HK-2 (cell line): ENCODE measurements around the gene S1PR3.
A peak's percentile ranks its signal among the peaks of the same experiment; 100 is the strongest.

ENCODE experiments used
- DNase-seq: peaks from one replicate; pipeline ENCODE4 v3.0.0-alpha.2; 2018; ENCODE audit not compliant: unreplicated experiment

Gene S1PR3

DNA sequence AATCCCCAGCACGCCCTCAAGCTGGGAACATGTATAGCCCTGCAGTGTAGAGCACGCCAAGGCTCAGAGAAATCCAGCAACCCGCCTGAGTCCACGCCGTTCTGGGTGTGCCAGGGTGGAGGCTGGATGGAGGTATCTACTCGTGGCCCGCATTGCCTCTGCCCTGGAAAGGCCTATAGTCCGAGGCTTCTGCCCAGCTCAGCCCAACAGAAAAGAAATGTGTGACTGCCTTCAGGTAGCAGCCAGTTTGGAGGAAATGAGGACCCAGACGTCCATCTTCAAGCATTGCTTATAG is 18.2 kb downstream of the S1PR3 start:
- no peak for DNase-seq

DNA sequence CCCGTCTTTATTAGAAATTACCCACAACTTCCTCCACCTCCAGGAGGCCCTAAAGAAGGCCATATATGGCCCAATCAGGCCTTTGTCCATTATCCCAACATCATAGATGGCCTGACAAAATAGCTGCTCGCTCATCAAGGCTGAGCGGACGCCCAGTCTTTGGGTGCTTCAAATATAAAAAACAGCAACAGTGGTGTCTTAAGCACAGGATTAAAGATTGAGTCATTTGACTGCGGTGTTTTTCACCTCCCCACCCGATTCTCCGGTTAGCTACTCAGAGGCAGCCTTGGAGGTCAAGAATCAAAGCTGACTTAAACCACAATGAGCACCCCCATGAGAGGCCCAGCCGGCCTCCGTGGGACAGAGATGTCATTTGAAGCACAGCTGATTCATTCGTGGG is 18.8 kb downstream of the S1PR3 start:
- no peak for DNase-seq

DNA sequence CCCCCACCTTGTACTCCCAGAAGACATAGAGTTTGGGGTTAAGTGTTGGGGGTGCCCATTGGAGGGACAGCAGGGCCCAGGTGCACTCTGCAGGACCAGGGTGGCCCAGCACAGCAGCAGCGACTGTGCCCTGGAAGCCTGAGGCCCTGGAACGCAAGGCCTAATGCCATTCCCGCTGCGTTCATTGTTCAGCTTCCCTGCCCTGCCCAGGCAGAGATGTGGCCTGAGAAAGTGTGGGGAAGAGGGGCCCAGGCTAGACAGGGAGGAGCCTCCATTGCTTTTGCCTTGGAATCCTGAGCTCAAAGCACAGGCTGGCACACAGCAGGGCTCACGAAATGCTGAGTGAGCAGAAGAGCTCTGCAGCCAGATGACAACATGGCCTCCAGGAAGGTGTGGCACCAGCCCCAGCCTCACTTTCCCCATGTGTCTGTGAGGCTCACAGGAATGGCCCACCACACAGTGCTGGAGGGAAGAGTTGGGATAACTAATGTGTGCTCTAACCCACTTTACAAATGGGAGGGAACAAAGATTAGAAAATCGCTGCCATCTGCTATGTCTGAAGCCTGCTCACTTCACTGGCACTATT is 19.4 kb downstream of the S1PR3 start:
- DNase-seq: no peak

GRCh38 chr9:89011683-89012082 is 20.4 kb downstream of the S1PR3 start:
- no peak for DNase-seq

- no peak for DNase-seq
Observed at GRCh38 chr9:89012294-89013042, 21.2 kb downstream of the S1PR3 start.

DNA sequence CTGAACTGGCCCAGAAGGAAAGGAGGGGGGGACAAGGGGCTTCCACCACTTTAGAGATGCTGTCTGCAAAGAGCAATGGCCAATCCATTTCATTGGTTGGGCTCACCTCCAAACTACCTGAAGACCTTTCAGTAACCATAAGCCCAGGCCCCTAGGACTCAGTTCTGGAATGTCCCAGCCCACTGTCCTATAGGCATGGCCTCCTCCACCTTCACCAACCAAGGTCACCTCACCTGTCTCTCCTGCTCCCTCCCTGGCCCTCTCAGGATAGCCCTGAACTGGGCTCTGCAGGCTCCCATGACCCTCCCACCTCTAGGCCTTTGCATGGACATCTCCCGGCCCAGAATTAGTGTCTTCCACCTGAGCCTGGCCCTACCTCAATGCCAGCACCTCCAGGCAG is 22.4 kb downstream of the S1PR3 start:
- no peak for DNase-seq

GRCh38 chr9:89014153-89014552 is 22.9 kb downstream of the S1PR3 start:
- no peak for DNase-seq

DNA sequence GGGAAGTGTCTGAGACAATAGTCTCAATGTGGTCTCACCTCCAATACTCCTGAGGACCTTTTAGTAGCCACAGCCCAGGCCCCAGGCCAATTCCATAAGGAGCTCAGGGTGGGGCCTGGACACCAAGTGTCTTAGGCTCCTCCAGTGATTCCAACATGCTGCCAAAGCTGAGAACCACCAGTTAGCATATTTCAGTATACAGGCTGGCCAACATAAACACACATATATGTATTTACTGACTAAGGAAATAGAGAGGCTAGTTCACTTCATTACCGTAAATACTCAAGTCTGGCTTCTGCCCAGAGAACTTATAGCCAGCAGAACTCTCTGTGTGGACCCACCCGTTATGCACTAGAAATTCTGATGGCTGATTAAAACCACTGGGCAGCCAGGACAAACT is 24.1 kb downstream of the S1PR3 start:
- DNase-seq: no peak

- DNase-seq: no peak
Observed at GRCh38 chr9:89020754-89021153, 29.5 kb downstream of the S1PR3 start.

DNA sequence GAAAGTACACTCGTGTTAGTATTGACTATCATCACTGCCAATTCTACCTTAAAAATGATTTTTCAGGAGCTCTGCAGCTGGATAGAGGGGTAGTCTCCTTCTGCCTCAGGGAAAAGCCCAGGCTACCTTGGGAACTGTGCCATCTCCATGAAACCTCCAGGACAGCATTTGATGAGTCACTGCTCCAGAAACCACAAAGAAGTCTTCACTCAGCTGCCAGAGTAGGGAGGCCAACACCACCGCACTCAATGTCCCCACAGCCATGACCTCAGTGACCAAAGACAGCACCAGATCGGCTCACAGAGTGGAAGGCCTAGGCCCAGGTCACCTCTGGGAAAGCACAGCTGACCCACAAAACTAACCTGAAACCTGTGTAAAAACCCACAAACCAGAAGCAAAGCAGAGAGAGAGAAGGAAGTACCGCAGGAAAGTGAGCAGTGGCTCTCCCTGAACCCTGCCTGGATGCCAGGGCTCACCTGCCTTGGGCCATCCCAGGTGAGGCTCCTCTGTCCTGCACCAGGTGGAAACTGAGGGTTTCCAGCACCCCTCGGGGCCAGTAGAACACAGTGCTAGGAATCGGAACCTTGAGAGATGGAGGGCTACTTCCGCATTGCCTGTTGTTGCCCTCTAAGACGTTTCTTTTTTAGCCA is 30.0 kb downstream of the S1PR3 start:
- DNase-seq: peak; percentile 64

GRCh38 chr9:89022001-89022759 is 30.9 kb downstream of the S1PR3 start:
- DNase-seq: no peak

- no peak for DNase-seq
Observed at GRCh38 chr9:89022902-89023301, 31.6 kb downstream of the S1PR3 start.

GRCh38 chr9:89023740-89024139 is 32.5 kb downstream of the S1PR3 start:
- no peak for DNase-seq

DNA sequence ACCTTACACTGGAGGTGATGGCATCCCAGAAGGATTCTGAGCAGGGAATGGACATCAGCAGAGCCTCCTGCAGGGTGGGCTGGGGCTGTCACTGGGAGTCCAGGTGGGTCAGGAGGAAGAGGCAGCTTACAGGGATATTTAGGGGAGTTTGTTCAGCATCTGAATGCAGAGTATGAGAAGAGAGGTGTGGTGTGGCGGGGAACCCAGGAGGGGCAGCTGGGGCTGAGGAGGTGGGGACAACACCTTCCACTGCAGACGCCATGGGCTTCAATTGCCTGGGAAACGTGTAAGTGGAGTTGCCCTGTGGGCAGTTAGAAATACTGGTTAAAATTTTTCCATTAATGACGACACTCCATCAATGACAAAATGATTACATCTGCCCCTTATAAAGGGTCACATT is 33.5 kb downstream of the S1PR3 start:
- DNase-seq: no peak

DNA sequence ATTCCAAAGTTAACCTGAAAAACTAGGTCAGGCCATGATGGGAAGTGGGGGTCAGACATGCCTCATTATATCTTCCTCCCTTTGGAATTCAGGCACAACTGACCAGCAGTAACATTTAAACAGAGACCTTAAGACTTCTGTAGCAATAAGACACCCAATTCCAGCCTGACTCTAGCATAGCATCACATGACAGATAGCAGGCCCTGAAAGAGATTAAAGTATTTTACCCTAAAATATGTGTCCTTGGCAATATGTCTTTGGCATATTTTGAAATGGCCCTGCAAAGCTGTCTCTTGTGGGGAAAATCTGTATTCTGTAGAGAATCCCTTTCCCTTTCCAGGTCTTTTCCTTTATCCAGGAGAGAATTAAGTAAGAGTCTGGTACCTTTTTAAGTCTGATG is 34.3 kb downstream of the S1PR3 start:
- no peak for DNase-seq

GRCh38 chr9:89026876-89027275 is 35.6 kb downstream of the S1PR3 start:
- no peak for DNase-seq

DNA sequence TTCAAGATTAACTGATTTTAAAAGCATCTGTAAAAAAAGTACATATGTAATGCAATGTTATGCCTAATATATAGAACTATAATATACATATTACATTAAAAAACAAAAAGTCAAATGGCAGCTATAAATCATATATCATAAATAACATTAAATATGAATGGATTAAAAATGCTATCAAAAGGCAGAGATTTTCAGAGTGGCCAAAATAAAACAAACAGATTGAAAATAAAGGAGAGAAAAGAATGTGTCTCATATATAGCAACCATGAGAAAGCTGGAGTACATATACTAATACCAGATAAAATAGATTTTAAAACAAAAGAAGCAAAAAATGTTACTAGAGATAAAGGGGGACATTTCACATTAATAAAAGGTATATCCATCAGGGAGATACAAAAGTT is 38.5 kb downstream of the S1PR3 start:
- no peak for DNase-seq

DNA sequence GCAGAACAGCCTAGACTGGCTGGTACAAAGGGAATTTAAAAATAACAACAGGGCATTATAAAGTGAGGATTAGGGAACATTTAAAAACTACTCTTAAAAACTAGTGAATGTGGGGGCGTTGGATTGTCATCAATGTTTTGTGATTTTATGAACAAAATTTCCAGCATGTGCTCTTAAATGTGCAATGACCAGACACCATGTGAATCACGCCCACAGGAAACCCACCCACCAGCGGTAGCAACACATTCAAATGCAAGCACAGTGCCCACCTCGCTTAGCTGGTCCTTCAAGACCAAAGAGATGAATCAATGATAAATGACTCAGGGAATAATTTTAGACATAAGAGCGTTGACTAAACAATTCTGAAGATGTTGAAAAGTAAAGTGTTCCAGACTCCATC is 40.9 kb downstream of the S1PR3 start:
- no peak for DNase-seq

GRCh38 chr9:89032661-89033060 is 41.4 kb downstream of the S1PR3 start:
- DNase-seq: no peak

DNA sequence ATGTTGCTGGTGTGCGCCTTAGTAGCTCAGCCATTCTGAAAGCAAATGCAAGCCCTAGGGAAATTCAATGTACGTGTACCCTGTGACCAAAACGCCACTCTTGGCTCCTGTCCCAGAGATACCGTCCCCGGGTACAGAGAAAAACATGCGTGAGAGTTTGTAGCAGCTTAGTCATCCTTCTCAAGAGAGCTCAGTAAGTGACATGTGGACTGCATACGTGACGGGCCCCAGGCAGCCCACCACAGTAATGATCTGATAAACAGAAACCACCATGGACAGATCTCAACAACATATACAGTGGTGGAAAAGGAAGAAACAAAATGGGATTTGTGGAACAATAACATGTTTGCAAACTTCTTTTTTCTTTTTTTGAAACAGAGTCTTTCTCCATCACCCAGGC is 45.1 kb downstream of the S1PR3 start:
- no peak for DNase-seq

GRCh38 chr9:89036891-89037290 is 45.6 kb downstream of the S1PR3 start:
- no peak for DNase-seq

DNA sequence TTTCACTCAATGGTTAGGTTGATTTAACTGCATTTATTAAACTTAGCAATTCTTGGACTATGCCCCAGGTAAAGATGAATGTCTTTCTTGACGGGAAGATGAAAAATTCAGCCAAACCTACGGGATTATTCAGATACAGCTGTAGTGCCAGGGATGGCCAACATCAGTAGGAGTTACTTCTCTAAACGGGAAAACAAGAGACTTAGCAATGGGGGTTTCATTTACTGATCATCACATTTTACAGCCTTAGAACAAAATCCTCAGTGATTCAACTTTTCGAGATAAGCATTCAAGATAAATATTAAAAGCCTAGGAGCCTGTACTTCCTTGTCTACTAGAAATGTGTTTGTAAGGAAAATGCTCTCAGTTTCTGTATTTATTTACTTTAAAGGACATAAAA is 46.1 kb downstream of the S1PR3 start:
- no peak for DNase-seq

DNA sequence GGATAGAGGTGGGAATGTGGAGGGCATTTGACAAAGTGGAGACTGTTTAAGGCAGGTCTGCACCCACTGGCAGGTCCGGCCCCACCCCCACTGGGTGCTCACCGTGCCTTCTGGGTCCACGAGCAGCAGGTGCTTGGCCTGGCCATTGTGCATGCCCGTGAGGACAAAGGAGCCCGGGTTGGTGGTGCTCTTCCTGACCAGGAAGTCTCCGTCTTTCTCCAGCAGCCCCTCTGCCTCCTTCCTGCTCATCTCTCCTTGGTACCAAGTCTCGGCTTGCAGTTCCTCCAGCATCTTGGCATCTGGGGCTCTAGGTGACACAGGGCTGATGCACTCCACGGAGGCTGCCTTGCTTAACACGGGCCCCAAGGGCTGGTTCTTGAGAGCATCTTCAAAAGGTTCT is 46.6 kb downstream of the S1PR3 start:
- no peak for DNase-seq
